HG03432 (cell line): ENCODE results near the gene EFCAB8.
A peak's percentile ranks its signal among the peaks of the same experiment; 100 is the strongest.

ENCODE experiments used
- ATAC-seq: cut with Tn5 transposase; IDR thresholded peaks from one replicate; pipeline ENCODE4 v1.9.1; 2021; ENCODE audit warnings: mild to moderate bottlenecking, moderate library complexity; ENCODE audit not compliant: unreplicated experiment

The EFCAB8 gene

GRCh38 chr20:32858701-32859372 lies at the start of gene EFCAB8:
EFCAB8 (plus strand) TSS chr20:32858923; CDS start chr20:32863793, 4,870 bp downstream.
- ATAC-seq: no peak

- no peak for ATAC-seq
Observed at GRCh38 chr20:32809907-32810306, 48.8 kb upstream of the EFCAB8 start.

DNA sequence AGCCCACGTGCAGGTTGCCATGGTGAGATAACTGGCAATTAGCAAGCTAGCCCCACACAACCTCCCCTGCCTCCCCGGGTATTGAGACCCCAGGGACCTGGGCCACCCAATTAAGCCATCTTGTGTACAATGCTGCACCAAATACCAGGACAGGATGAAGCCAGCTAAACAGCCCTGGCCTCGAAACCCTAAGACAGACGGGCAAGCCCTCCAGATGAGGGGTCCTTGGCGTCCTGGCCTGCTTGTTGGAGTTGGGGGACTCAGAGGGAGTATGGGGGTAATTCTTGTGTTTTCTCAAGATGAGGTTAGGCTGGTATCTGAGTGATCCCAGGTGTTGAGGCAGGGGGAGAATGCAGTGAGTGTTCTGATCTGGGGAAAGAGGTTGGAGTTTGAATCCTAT lies 47.8 kb upstream of the EFCAB8 start:
- ATAC-seq: no peak

DNA sequence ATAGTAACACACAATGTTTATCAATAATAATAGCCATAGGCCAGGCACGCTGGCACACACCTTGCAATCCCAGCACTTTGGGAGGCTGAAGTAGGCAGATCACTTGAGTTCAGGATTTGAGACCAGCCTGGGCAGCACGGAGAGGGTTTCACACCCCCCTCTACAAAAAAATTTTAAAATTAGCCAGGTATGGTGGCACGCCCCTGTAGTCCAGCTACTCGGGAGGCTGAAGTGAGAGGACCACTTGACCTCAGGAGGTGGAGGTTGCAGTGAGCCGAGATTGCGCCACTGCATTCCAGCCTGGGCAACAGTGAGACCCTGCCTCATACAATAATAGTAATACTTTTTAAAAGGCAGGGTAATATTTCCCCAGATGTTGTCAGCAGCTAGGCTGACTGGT lies 46.8 kb upstream of the EFCAB8 start:
- ATAC-seq: no peak

DNA sequence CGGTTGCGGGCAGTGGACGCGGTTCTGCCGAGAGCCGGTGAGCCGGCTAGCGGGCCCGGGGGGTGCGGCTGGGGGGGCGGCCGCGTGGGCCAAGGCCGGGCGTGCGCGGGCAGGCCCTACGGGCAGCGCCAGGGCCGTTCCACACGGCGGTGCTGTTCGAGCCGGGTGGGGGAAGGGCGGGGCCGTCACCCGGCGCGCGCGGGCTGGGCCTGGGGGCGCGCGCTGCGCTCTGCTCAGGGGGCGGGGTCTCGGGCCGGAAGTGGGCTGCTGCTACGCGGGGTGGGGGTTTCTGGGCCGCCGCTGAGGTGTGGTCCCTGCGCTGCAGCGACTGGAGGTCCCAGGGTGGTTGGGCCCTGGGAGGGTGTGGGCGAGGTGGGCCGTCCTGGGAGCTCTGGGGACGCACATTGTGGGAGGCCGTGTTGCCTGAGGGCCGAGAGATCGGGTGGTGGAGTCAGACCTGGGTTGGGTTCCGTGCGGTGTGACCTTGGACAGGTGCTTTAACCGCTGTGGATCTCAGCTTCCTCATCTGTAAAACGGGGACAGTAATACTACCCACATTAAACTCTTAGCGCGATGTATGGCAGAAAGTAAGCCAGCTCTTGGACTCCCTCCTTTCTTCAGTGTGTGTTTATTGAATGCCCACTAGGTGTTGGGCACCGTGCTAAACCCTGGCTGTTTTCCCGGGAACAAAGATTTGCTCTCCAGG lies 38.6 kb upstream of the EFCAB8 start:
- peak; percentile 66 for ATAC-seq

GRCh38 chr20:32820698-32821377 lies 37.9 kb upstream of the EFCAB8 start:
- no peak for ATAC-seq

GRCh38 chr20:32822225-32822624 lies 36.5 kb upstream of the EFCAB8 start:
- no peak for ATAC-seq

DNA sequence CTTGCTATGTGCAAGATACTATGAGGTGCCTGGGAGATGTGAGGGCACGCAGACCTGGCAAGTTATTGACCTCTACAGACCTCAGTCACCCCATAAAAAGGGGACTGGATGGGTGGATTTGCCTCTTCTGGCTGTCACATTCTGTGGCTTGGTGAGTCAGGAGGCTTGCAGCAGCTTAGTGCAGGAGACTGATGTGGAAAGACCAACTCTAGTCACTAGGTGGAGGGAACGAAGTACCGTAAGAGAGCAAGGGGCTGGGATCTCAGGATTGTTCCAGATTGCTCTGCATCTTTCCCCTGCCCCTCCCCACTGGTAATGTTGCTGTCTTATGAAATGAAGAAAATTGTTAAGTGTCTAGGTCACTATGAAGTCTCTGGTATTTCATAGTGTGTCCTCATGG lies 35.6 kb upstream of the EFCAB8 start:
- ATAC-seq: no peak

GRCh38 chr20:32823737-32824588 lies 34.8 kb upstream of the EFCAB8 start:
- no peak for ATAC-seq

DNA sequence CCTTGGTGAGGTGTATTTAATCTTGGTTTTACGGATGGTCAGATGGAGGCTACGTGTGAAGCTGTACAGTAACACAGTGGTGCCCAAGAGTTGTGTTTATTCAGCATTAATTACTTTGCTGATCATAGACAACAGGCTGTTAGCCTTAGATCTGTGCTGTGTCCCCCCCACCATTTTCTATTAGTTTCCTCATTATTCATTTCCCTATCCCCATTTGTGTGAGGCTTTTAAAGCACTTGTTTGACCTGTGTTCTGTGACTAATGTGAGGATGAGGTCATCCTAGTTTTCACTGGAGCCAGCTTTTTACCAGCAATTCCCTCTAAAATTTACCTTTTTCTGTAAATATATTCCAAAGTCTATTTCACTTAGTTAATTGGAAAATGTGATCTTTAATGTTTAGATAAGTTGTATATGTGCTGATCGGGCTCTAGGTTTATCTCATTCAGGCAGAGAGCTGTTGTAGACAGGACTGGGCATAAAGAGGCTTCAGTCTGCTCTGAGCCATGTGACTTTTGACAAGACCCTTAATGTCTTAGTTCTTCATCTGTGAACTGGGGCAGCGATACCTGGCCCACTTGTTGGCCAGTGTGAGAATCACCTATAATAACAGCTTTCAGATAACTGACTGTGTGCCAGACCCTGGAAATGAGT lies 30.6 kb upstream of the EFCAB8 start:
- ATAC-seq: no peak

GRCh38 chr20:32829311-32830005 lies 29.3 kb upstream of the EFCAB8 start:
- ATAC-seq: no peak

- no peak for ATAC-seq
Observed at GRCh38 chr20:32830437-32830836, 28.3 kb upstream of the EFCAB8 start.

DNA sequence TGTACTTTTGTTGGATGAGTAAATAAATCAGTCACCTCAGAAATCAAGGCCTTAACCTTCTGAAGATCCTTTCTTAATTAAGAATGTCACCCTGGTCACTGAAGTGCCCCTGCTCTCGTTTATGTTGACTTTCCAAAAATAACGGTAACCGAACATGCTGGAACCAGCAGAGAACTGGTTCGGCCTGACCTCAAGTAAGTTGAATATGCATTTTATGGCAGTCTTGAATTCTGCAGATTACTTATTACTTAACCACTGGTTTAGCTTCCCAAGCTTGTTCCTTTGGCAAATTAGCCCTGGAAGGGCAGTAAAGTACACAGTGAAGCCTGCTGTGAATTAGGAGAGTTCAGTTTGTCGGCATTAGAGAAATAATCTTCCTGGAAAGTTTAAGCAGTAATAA lies 26.7 kb upstream of the EFCAB8 start:
- ATAC-seq: no peak

- ATAC-seq: no peak
Observed at GRCh38 chr20:32832664-32833063, 26.1 kb upstream of the EFCAB8 start.

DNA sequence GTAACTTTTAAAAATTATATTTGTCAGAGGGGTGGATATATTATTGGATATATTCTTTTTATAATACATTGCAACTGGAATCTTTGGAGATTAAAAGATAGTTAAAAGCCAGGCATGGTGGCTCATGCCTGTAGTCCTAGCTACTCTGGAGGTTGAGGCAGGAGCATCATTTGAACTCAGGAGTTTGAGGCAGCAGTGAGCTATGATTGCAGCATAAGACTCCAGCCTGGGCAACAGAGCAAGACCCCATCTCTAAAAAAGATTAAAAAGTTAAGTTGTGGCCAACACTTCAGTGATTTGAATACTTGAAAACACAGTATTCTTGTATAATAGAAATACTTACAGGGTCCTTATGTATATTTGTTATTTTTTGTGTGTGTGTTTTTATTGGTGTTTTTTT lies 23.8 kb upstream of the EFCAB8 start:
- ATAC-seq: no peak

DNA sequence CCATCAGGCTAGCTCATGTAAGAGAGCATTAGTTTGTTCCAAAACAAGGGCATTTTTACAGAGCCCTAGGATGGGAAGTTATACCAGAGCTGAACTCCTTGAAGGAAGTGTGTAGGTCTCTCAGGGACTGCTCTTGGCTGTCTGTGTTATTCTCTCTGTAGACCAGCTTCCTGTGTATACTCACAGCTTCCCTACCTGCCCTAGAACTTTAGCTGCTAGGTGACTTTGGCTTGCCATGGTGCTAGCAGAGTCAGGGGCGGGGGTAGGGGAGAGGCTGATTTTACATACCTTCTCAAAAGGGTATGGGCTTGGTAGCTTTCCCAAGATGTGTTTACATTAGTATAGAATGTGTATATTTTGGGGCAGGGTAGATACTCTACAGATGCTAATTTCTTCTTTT lies 21.6 kb upstream of the EFCAB8 start:
- ATAC-seq: no peak

- no peak for ATAC-seq
Observed at GRCh38 chr20:32839227-32839981, 19.3 kb upstream of the EFCAB8 start.

DNA sequence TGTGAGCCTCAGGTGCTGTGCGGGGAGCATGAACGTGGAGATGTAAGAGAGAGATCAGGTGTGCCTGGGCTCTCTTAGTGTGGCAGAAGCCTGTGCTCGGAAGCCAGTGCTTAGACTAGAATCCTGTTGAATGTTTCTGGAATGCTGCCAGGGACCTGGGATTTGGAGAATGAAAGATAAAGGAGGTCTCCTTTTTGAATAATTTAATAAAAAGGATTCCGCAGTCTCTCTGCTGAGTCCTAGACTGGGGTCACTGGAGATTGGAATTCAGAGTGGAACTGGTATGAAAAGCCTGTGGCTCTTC lies 18.8 kb upstream of the EFCAB8 start:
- no peak for ATAC-seq

GRCh38 chr20:32841174-32841573 lies 17.5 kb upstream of the EFCAB8 start:
- no peak for ATAC-seq

- ATAC-seq: no peak
Observed at GRCh38 chr20:32841632-32842031, 17.1 kb upstream of the EFCAB8 start.
